ENCODE results near the gene RAB4A. TPM values are rescaled to one million over a fixed set of nuclear protein-coding genes. Genes with fewer than 3 reads are reported as not detected.

RAB4A gene
- total RNA-seq, 1 experiment from 2014 or later = 66.7 TPM

GRCh38 chr1:229264068-229264467, 6.8 kb upstream of the RAB4A start:
- Histone ChIP-seq H3K4ac (ENCODE audit: low read depth, low read length) (no peak overlapping the region), H2BK12ac (ENCODE audit: insufficient read length, low read depth, low read length) (no peak overlapping the region), H3K18ac (ENCODE audit: insufficient read length, low read depth, low read length) (no peak overlapping the region), H3K14ac (ENCODE audit: insufficient read depth, low read length) (no peak overlapping the region; the same call in 1 of the 2 replicates), H4K20me1 (ENCODE audit: control insufficient read depth, insufficient read depth, insufficient read length) (no peaks in the 10 kb centered on the region), H2BK120ac (ENCODE audit: low read depth, low read length, poor library complexity, severe bottlenecking) (no peak overlapping the region), H3K9me3 (ENCODE audit: control insufficient read depth, low read depth, low read length) (no peaks in the 10 kb centered on the region), H3K27me3 (ENCODE audit: insufficient read depth, low read length) (no peaks in the 10 kb centered on the region), H3K23ac (ENCODE audit: insufficient read length, low read depth, low read length) (no peak overlapping the region), H3K9ac (ENCODE audit: extremely low read depth, insufficient read length, low read length) (no peak overlapping the region), H3K4me1 (ENCODE audit: insufficient read depth, low read length) (no peaks in the 10 kb centered on the region), H2AFZ (ENCODE audit: low read length) (no peak overlapping the region), H3K4me2 (ENCODE audit: insufficient read depth, insufficient read length, low read length) (no peak overlapping the region), H3T11ph (ENCODE audit: low read length) (no peak overlapping the region), H3K23me2 (ENCODE audit: insufficient read length, low read depth, low read length, poor library complexity, severe bottlenecking) (no peaks in the 10 kb centered on the region), H2BK15ac (ENCODE audit: low read depth, low read length) (no peak overlapping the region), H4K5ac (ENCODE audit: insufficient read length, low read depth, low read length) (no peak overlapping the region), H2BK20ac (ENCODE audit: low read depth, low read length, poor library complexity, severe bottlenecking) (no peak overlapping the region), H3K56ac (ENCODE audit: insufficient read length, low read depth, low read length) (no peak overlapping the region), H4K91ac (ENCODE audit: insufficient read length, low read depth, low read length) (no peak overlapping the region), H3K27ac (ENCODE audit: insufficient read length, low read depth, low read length) (no peak overlapping the region), H4K8ac (replicated peaks; ENCODE audit: insufficient read length, low read depth, low read length) (no peak overlapping the region), H2BK5ac (ENCODE audit: insufficient read length, low read length) (no peak overlapping the region), H3K79me2 (ENCODE audit: insufficient read depth, low read length) (no peaks in the 10 kb centered on the region), H2AK5ac (ENCODE audit: insufficient read length, low read length) (no peak overlapping the region), H3K79me1 (ENCODE audit: insufficient read depth, low read depth, low read length, poor library complexity, severe bottlenecking) (no peaks in the 10 kb centered on the region)
- Mint-ChIP-seq H3K27ac (no peak overlapping the region), H3K4me1 (peaks cover 0 to under 1% of the 10 kb centered on the region in 2 experiments; a peak in 1 of 4 replicates), H3K27me3 (ENCODE audit: low read depth) (no peaks in the 10 kb centered on the region; the same call in 1 of the 2 replicates), H3K4me3 (no peak overlapping the region), H3K36me3 (ENCODE audit: insufficient read depth in 1 of 3, low read depth in 3 of 3) (peaks cover 9% of the 10 kb centered on the region in 3 experiments; a peak in 5 of 7 replicates), H3K9me3 (peaks cover 4 to 7% of the 10 kb centered on the region in 2 experiments; a peak in 4 of 5 replicates)
- TF ChIP-seq CTCF (conservative IDR thresholded peaks at IDR 0.05) = no peak
- no peak for DNase-seq
- no CpG with 5 or more reads among the region's 7 CpGs for WGBS (ENCODE audit: extremely low coverage, insufficient read length, low lambda C conversion rate)
